Measurements from ENCODE around the gene NUPR2. TPM values are rescaled to one million over a fixed set of nuclear protein-coding genes. Genes with fewer than 3 reads are reported as not detected.
A peak's percentile ranks its signal among the peaks of the same experiment; 100 is the strongest.
"Not testable (repeated sequence)": the region's sequence is repeated elsewhere in the genome, so short reads cannot be mapped to it uniquely, and the experiment has no call there.

NUPR2 gene
- total RNA-seq, 4 donors from 2014 or later: 2.0 to 7.5 (median 6.1) TPM; not detected in 1

DNA sequence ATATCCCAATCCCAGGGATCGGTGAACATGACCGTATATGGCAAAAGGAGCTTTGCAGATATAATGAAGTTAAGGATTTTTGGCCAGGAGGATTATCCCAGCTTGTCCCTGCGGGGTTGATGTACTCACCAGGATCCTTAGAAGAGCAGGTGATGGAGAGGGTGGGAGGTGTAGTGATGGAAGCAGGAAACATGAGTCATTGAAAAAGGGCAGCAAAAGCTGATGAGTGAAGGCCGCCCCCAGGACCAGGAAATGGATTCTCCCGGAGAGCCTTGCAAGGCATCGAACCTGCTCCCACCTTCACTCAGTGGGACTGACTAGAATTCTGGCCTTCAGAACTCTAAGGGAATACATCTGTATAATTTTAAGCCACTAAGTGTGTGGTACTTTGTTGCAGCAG lies 5.2 kb upstream of the NUPR2 start:
- H3K4me3 ChIP-seq (ENCODE audit: low read depth, poor library complexity, severe bottlenecking): no peak overlapping the region
- TF ChIP-seq, protein P1, sequence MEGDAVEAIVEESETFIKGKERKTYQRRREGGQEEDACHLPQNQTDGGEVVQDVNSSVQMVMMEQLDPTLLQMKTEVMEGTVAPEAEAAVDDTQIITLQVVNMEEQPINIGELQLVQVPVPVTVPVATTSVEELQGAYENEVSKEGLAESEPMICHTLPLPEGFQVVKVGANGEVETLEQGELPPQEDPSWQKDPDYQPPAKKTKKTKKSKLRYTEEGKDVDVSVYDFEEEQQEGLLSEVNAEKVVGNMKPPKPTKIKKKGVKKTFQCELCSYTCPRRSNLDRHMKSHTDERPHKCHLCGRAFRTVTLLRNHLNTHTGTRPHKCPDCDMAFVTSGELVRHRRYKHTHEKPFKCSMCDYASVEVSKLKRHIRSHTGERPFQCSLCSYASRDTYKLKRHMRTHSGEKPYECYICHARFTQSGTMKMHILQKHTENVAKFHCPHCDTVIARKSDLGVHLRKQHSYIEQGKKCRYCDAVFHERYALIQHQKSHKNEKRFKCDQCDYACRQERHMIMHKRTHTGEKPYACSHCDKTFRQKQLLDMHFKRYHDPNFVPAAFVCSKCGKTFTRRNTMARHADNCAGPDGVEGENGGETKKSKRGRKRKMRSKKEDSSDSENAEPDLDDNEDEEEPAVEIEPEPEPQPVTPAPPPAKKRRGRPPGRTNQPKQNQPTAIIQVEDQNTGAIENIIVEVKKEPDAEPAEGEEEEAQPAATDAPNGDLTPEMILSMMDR (IDR thresholded peaks at IDR 0.05): no peak
- no peak for TF ChIP-seq POLR2A (IDR thresholded peaks at IDR 0.05)
- intact Hi-C loops (cut with DNase I; ENCODE audit: low total_unique reads): no loop called here
- DNase-seq (ENCODE audit: low spot score in 2 of 2): no peak
- WGBS, 2 donors: 88% methylated on average over 6 of the region's 6 CpGs

- intact Hi-C loops (cut with DNase I; ENCODE audit: low total_unique reads); H3K4me3 ChIP-seq (ENCODE audit: low read depth, poor library complexity, severe bottlenecking); DNase-seq (ENCODE audit: low spot score in 2 of 2): not testable (repeated sequence)
- WGBS, 2 donors: 77 to 86% methylated on average over 3 of the region's 3 CpGs
Observed at GRCh38 chr7:56112244-56112643, 4.0 kb downstream of the NUPR2 start.

DNA sequence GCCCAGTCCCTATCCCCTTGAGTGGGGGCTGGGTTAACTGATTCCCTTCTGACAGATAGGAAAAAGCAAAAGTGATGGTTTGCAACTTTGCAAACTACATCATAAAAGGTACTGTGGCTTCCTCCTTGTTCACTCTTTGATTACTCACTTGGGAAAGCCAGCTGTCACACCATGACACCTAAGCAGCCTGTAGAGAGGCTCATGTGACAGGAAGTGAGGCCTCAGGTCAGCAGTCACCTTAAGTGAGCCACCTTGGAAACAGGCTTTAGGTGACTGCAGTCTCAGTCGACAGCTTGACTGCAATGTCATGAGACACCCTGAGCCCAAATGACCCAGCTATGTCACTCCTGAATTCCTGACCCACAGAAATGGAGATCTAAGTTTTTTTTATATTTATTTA lies 5.6 kb downstream of the NUPR2 start:
- intact Hi-C loops (cut with DNase I; ENCODE audit: low total_unique reads): no loop called here
- no peak for DNase-seq (ENCODE audit: low spot score in 2 of 2)
- WGBS, 2 donors: 64 to 79% methylated on average over 1 of the region's 1 CpG
- no peak overlapping the region for H3K4me3 ChIP-seq (ENCODE audit: low read depth, poor library complexity, severe bottlenecking)
- TF ChIP-seq, protein P1 (IDR thresholded peaks at IDR 0.05): no peak
- no peak for TF ChIP-seq POLR2A (IDR thresholded peaks at IDR 0.05)

GRCh38 chr7:56107954-56108258 lies 8.3 kb downstream of the NUPR2 start:
- no peak for DNase-seq (ENCODE audit: low spot score in 2 of 2)
- WGBS, 2 donors: 96 to 100% methylated on average over 1 of the region's 1 CpG
- no peak overlapping the region for H3K4me3 ChIP-seq (ENCODE audit: low read depth, poor library complexity, severe bottlenecking)
- intact Hi-C loops (cut with DNase I; ENCODE audit: low total_unique reads): no loop called here
- TF ChIP-seq, protein P1 (IDR thresholded peaks at IDR 0.05): no peak
- no peak for TF ChIP-seq POLR2A (IDR thresholded peaks at IDR 0.05)

- peak within 1 kb of the TSS; percentile 97 for H3K4me3 ChIP-seq (ENCODE audit: low read depth, poor library complexity, severe bottlenecking)
- peak; percentile 97 to 99 for DNase-seq (ENCODE audit: low spot score in 2 of 2)
- intact Hi-C loops (cut with DNase I; ENCODE audit: low total_unique reads): no loop called here
- TF ChIP-seq, protein P1 (IDR thresholded peaks at IDR 0.05): no peak
- TF ChIP-seq POLR2A (IDR thresholded peaks at IDR 0.05): peak in 1 of 2 donors; percentile 82
- WGBS, 2 donors: 2% methylated on average over 54 to 55 of the region's 57 CpGs
Observed at GRCh38 chr7:56106108-56107073, 9.8 kb downstream of the NUPR2 start, which contains the start of gene CHCHD2. TSS of gene CHCHD2 (minus strand) at chr7:56106476. CDS start at chr7:56106413, 63 bp downstream.

DNA sequence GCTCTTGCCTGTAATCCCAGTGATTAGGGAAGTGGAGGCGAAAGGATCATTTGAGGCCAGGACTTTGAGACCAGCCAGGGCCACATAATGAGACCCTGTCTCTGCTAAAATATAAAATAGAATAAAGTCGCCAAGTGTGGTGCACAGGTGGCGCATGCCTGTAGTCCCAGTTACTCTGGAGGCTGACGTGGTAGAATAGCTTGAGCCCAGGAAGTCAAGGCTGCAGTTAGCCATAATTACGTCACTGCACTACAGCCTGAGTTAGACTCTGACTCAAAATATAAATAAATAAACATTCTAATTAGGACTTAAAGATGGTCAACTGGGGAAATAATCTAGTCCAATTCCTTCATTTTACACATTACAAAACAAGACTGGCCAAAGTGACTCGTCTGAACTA lies 10.7 kb downstream of the NUPR2 start:
- TF ChIP-seq, protein P1 (IDR thresholded peaks at IDR 0.05): no peak
- TF ChIP-seq POLR2A (IDR thresholded peaks at IDR 0.05): no peak
- intact Hi-C loops (cut with DNase I; ENCODE audit: low total_unique reads): no loop called here
- DNase-seq (ENCODE audit: low spot score in 2 of 2): no peak
- WGBS, 2 donors: 16 to 18% methylated on average over 6 of the region's 6 CpGs
- peak overlapping the region; percentile 97 for H3K4me3 ChIP-seq (ENCODE audit: low read depth, poor library complexity, severe bottlenecking)

DNA sequence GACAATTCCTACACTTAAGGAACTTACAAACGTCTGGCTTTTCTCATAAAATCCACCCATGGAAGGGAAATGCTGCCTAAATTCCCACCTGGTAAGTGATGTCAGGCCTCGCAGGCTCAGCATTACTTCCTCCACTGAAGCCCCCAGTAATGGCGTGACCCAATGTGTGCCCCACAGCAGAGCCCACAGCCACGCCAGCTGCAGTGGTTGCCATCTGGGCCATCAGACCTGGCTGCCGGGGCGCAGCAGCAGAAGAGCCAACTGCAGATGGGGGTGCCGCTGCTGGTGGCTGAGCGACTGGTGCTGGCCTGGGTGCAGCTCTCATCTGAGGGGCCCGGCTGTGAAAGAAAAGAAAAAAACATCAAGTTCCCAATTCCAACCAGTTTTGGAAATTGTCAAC lies 12.1 kb downstream of the NUPR2 start:
- H3K4me3 ChIP-seq (ENCODE audit: low read depth, poor library complexity, severe bottlenecking); intact Hi-C loops (cut with DNase I; ENCODE audit: low total_unique reads); DNase-seq (ENCODE audit: low spot score in 2 of 2): not testable (repeated sequence)
- 85 to 86% methylated on average over 9 of the region's 9 CpGs for WGBS, 2 donors

Data from lower leg skin (tissue), 4 donors.